H9 (cell line): ENCODE measurements around the gene ATRNL1. TPM values are rescaled to one million over a fixed set of nuclear protein-coding genes. Genes with fewer than 3 reads are reported as not detected.

Source experiments
- DNase-seq: peaks from one replicate; pipeline ENCODE4 v3.0.0-alpha.2; 2017
- H2AFZ ChIP-seq: one replicate; pipeline ENCODE4 v1.6.1; 2013; ENCODE audit warnings: mild to moderate bottlenecking, low read length, control low read depth, moderate library complexity
- H2AK5ac ChIP-seq: 2 replicates; pipeline ENCODE4 v1.6.1; 2013; ENCODE audit warnings: low read length, control low read depth, mixed read lengths; ENCODE audit not compliant: insufficient read length
- H2BK120ac ChIP-seq: one replicate; pipeline ENCODE4 v1.6.1; 2013; ENCODE audit warnings: low read depth, mild to moderate bottlenecking, low read length, control low read depth, inconsistent platforms; ENCODE audit not compliant: poor library complexity, severe bottlenecking
- H2BK12ac ChIP-seq: 2 replicates; pipeline ENCODE4 v1.6.1; 2013; ENCODE audit warnings: low read length, control low read depth, mixed read lengths, low read depth; ENCODE audit not compliant: insufficient read length
- H2BK15ac ChIP-seq: 2 replicates; pipeline ENCODE4 v1.6.1; 2013; ENCODE audit warnings: low read depth, low read length, control low read depth
- H2BK20ac ChIP-seq: one replicate; pipeline ENCODE4 v1.6.1; 2013; ENCODE audit warnings: low read depth, mild to moderate bottlenecking, low read length, control low read depth, inconsistent platforms; ENCODE audit not compliant: poor library complexity, severe bottlenecking
- H2BK5ac ChIP-seq: 2 replicates; pipeline ENCODE4 v1.6.1; 2013; ENCODE audit warnings: low read length, control low read depth, mixed read lengths; ENCODE audit not compliant: insufficient read length
- H3K14ac ChIP-seq: 2 replicates; pipeline ENCODE4 v1.6.1; 2013; ENCODE audit warnings: low read length, control low read depth; ENCODE audit not compliant: insufficient read depth
- H3K18ac ChIP-seq: 2 replicates; pipeline ENCODE4 v1.6.1; 2013; ENCODE audit warnings: low read depth, mild to moderate bottlenecking, mixed read lengths, low read length, control low read depth; ENCODE audit not compliant: insufficient read length
- H3K23ac ChIP-seq: 2 replicates; pipeline ENCODE4 v1.6.1; 2013; ENCODE audit warnings: low read length, control low read depth, mixed read lengths, low read depth; ENCODE audit not compliant: insufficient read length
- H3K23me2 ChIP-seq: 2 replicates; pipeline ENCODE4 v1.6.1; 2013; ENCODE audit warnings: low read depth, mild to moderate bottlenecking, mixed read lengths, low read length, control low read depth; ENCODE audit not compliant: insufficient read length, poor library complexity, severe bottlenecking
- H3K27ac ChIP-seq: 2 replicates; pipeline ENCODE4 v1.5.1; 2013; ENCODE audit warnings: low read length, control low read depth, mixed read lengths, low read depth; ENCODE audit not compliant: insufficient read length
- H3K27me3 ChIP-seq: 2 replicates; pipeline ENCODE4 v1.6.1; 2013; ENCODE audit warnings: low read length, control low read depth, inconsistent platforms; ENCODE audit not compliant: insufficient read depth
- H3K4ac ChIP-seq: 2 replicates; pipeline ENCODE4 v1.6.1; 2013; ENCODE audit warnings: low read depth, mild to moderate bottlenecking, control low read depth, inconsistent platforms, low read length, moderate library complexity
- H3K4me1 ChIP-seq: 2 replicates; pipeline ENCODE4 v1.6.1; 2013; ENCODE audit warnings: low read length, control low read depth, inconsistent platforms; ENCODE audit not compliant: insufficient read depth
- H3K4me2 ChIP-seq: 2 replicates; pipeline ENCODE4 v1.6.1; 2013; ENCODE audit warnings: low read length, control low read depth, mixed read lengths; ENCODE audit not compliant: insufficient read length, insufficient read depth
- H3K56ac ChIP-seq: 2 replicates; pipeline ENCODE4 v1.6.1; 2013; ENCODE audit warnings: low read depth, mild to moderate bottlenecking, mixed read lengths, low read length, control low read depth; ENCODE audit not compliant: insufficient read length
- H3K79me1 ChIP-seq: 2 replicates; pipeline ENCODE4 v1.6.1; 2013; ENCODE audit warnings: low read depth, mild to moderate bottlenecking, moderate library complexity, low read length, control low read depth, inconsistent platforms; ENCODE audit not compliant: insufficient read depth, poor library complexity, severe bottlenecking
- H3K79me2 ChIP-seq: 2 replicates; pipeline ENCODE4 v1.6.1; 2013; ENCODE audit warnings: low read length, control low read depth, inconsistent platforms; ENCODE audit not compliant: insufficient read depth
- H3K9ac ChIP-seq: 2 replicates; pipeline ENCODE4 v1.6.1; 2013; ENCODE audit warnings: low read length, control low read depth, mixed read lengths; ENCODE audit not compliant: insufficient read length; ENCODE audit errors: extremely low read depth
- H3K9me3 ChIP-seq: one replicate; pipeline ENCODE4 v1.6.1; 2013; ENCODE audit warnings: low read depth, low read length, inconsistent platforms; ENCODE audit not compliant: control insufficient read depth
- H3T11ph ChIP-seq: one replicate; pipeline ENCODE4 v1.6.1; 2013; ENCODE audit warnings: mild to moderate bottlenecking, low read length, control low read depth, inconsistent platforms
- H4K20me1 ChIP-seq: one replicate; pipeline ENCODE4 v1.6.1; 2013; ENCODE audit not compliant: control insufficient read depth, insufficient read length, insufficient read depth
- H4K5ac ChIP-seq: 2 replicates; pipeline ENCODE4 v1.6.1; 2013; ENCODE audit warnings: low read depth, mild to moderate bottlenecking, mixed read lengths, low read length, control low read depth; ENCODE audit not compliant: insufficient read length
- H4K8ac ChIP-seq: replicated peaks from 2 replicates; pipeline ENCODE4 v1.6.1; 2013; ENCODE audit warnings: low read length, control low read depth, mixed read lengths, low read depth; ENCODE audit not compliant: insufficient read length
- H4K91ac ChIP-seq: 2 replicates; pipeline ENCODE4 v1.6.1; 2013; ENCODE audit warnings: low read depth, mild to moderate bottlenecking, moderate library complexity, mixed read lengths, low read length, control low read depth; ENCODE audit not compliant: insufficient read length
- H3K27ac Mint-ChIP-seq, 3 experiments: 2 replicates in 2 of 3; 3 replicates in 1 of 3; pipeline ENCODE4 v1.8.0; 2020 to 2021; ENCODE audit warnings: mixed read lengths in 3 of 3, mild to moderate bottlenecking in 1 of 3, moderate library complexity in 1 of 3
- H3K27me3 Mint-ChIP-seq: 2 replicates; pipeline ENCODE4 v1.8.0; 2021; ENCODE audit warnings: low read depth, mild to moderate bottlenecking, moderate library complexity, mixed read lengths
- H3K36me3 Mint-ChIP-seq, 3 experiments: 2 replicates in 2 of 3; 3 replicates in 1 of 3; pipeline ENCODE4 v1.8.0; 2020 to 2021; ENCODE audit warnings: low read depth in 3 of 3, mixed read lengths in 3 of 3; ENCODE audit not compliant: insufficient read depth in 1 of 3
- H3K4me1 Mint-ChIP-seq, 2 experiments: 2 replicates each; pipeline ENCODE4 v1.8.0; 2020; ENCODE audit warnings: mixed read lengths in 2 of 2
- H3K4me3 Mint-ChIP-seq, 2 experiments: 2 replicates in 1 of 2; 3 replicates in 1 of 2; pipeline ENCODE4 v1.8.0; 2020 to 2021; ENCODE audit warnings: mild to moderate bottlenecking in 2 of 2, mixed read lengths in 2 of 2, moderate library complexity in 1 of 2
- H3K9me3 Mint-ChIP-seq, 2 experiments: 2 replicates in 1 of 2; 3 replicates in 1 of 2; pipeline ENCODE4 v1.8.0; 2020; ENCODE audit warnings: mild to moderate bottlenecking in 2 of 2, mixed read lengths in 2 of 2, moderate library complexity in 1 of 2
- CTCF ChIP-seq: fragments of 200-600 bp; sonication (generic); conservative IDR thresholded peaks from 3 replicates; pipeline ENCODE4 v1.8.0; 2021; ENCODE audit warnings: antibody characterized with exemption, mild to moderate bottlenecking
- whole genome bisulfite sequencing: extraction: QIAGEN DNeasy Blood & Tissue Kit; methylation state at CpG from one replicate; pipeline ENCODE4 v1.1.7; 2013; ENCODE audit warnings: missing lambda C conversion rate, low lambda C conversion rate, mixed read lengths; ENCODE audit not compliant: insufficient read length; ENCODE audit errors: extremely low coverage; 5-methylcytosine and 5-hydroxymethylcytosine counted together
- total RNA-seq: library from RNA; stranded (reverse); gene quantifications from 2 replicates; pipeline ENCODE4 v1.2.1, GENCODE V29; 2021

The ATRNL1 gene
- total RNA-seq, 1 experiment from 2014 or later: 9.2 TPM

- H3K9ac ChIP-seq: no peak overlapping the region
- H2BK5ac ChIP-seq: no peak overlapping the region
- H3K79me1 ChIP-seq: no peaks in the 10 kb centered on the region
- Mint-ChIP-seq H3K4me1 (no peaks in the 10 kb centered on the region), H3K4me3 (no peak overlapping the region), H3K27ac (0 out of 7 replicates have a peak overlapping the region, but pooled peaks of 1 of the 3 experiments have one; percentile 41), H3K9me3 (no peaks in the 10 kb centered on the region), H3K27me3 (no peaks in the 10 kb centered on the region), H3K36me3 (no peaks in the 10 kb centered on the region)
- no peak overlapping the region for H2BK20ac ChIP-seq
- no peak overlapping the region for H3K56ac ChIP-seq
- TF ChIP-seq CTCF: no peak
- H4K8ac ChIP-seq: no peak overlapping the region
- H3T11ph ChIP-seq: no peak overlapping the region
- DNase-seq: no peak
- H3K18ac ChIP-seq: no peak overlapping the region
- H3K4ac ChIP-seq: no peak overlapping the region
- no peak overlapping the region for H2AK5ac ChIP-seq
- H4K91ac ChIP-seq: no peak overlapping the region
- WGBS: no CpG with 5 or more reads among the region's 2 CpGs
- no peak overlapping the region for H2BK12ac ChIP-seq
- H3K4me2 ChIP-seq: no peak overlapping the region
- no peak overlapping the region for H2BK15ac ChIP-seq
- no peaks in the 10 kb centered on the region for H3K79me2 ChIP-seq
- no peaks in the 10 kb centered on the region for H3K23me2 ChIP-seq
- no peak overlapping the region for H2BK120ac ChIP-seq
- no peak overlapping the region for H3K14ac ChIP-seq
- no peak overlapping the region for H3K23ac ChIP-seq
- H4K5ac ChIP-seq: no peak overlapping the region
- no peaks in the 10 kb centered on the region for H3K27me3 ChIP-seq
- H2AFZ ChIP-seq: no peak overlapping the region
- H3K4me1 ChIP-seq: no peaks in the 10 kb centered on the region
- no peaks in the 10 kb centered on the region for H3K9me3 ChIP-seq
- H4K20me1 ChIP-seq: no peaks in the 10 kb centered on the region
- H3K27ac ChIP-seq: no peak overlapping the region
These were observed 121.7 kb downstream of the ATRNL1 start for GRCh38 chr10:115214829-115215228.
